Measurements from ENCODE around the gene LBX2.

- TF ChIP-seq CTCF (IDR thresholded peaks at IDR 0.05) (no peak), POLR2A (IDR thresholded peaks at IDR 0.05) (no peak)
Measured at GRCh38 chr2:74542978-74543377, 43.6 kb upstream of the LBX2 start.

All from transverse colon (tissue), 3 donors.